Hepatocyte (in vitro differentiated cells): ENCODE results near the gene C4orf50.

Experiments
- EZH2phosphoT487 ChIP-seq: fragments of 200-600 bp; sonication (generic); IDR thresholded peaks from one replicate; pipeline ENCODE4 v1.6.1; 2018; ENCODE audit warnings: antibody characterized with exemption, mild to moderate bottlenecking, low read depth, moderate library complexity; ENCODE audit not compliant: unreplicated experiment, severe bottlenecking
- TF ChIP-seq, protein P1 (sequence below): fragments of 200-600 bp; sonication (generic); IDR thresholded peaks from 2 replicates; pipeline ENCODE4 v1.5.1; 2016; ENCODE audit warnings: antibody characterized with exemption, mild to moderate bottlenecking; ENCODE audit not compliant: poor library complexity

DNA sequence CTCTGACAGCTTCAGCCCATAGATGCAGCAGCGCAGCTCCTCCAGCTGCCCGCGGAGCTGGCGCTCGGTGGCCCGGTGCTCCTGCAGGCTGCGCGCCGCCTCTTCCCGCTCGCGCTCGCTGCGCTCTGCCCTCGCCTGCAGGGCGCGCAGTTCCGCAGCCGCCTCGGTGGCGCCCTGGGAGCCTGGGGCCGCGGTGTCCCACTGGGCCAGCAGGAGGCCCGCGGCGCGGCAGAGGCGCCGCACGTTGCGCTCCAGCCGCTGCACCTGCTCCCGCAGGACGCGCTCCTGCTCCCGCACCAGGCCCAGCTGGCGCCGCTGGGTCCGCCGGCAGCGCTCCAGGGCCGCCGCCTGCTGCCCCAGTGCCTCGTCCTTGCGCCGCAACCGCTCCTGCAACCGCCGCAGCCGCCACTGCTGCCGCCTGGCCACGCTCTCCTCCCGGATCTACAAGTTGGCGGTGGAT lies 10.1 kb downstream of the C4orf50 start:
- TF ChIP-seq, protein P1, sequence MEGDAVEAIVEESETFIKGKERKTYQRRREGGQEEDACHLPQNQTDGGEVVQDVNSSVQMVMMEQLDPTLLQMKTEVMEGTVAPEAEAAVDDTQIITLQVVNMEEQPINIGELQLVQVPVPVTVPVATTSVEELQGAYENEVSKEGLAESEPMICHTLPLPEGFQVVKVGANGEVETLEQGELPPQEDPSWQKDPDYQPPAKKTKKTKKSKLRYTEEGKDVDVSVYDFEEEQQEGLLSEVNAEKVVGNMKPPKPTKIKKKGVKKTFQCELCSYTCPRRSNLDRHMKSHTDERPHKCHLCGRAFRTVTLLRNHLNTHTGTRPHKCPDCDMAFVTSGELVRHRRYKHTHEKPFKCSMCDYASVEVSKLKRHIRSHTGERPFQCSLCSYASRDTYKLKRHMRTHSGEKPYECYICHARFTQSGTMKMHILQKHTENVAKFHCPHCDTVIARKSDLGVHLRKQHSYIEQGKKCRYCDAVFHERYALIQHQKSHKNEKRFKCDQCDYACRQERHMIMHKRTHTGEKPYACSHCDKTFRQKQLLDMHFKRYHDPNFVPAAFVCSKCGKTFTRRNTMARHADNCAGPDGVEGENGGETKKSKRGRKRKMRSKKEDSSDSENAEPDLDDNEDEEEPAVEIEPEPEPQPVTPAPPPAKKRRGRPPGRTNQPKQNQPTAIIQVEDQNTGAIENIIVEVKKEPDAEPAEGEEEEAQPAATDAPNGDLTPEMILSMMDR = no peak
- TF ChIP-seq EZH2phosphoT487 = no peak
